ENCODE measurements around the gene AKT1.

DNA sequence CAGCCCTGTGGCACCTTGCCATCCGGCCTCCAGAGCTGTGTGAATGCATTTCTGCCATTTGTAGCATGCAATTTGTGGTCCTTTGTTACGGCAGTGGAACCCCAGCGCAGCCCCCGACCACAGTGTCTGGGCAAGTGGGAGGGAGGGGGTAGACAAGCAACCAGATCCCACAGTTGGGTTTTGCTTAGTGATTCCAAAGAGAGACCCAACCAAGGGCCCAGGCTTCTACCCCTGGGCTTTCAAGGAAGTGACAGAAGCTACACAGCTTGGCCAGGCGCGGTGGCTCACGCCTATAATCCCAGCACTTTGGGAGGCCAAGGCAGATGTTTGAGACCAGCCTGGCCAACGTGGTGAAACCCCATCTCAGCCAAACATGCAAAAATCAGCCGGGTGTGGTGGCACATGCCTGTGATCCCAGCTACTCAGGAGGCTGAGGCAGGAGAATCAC, 23.2 kb upstream of the AKT1 start:
- TF ChIP-seq, protein P1, sequence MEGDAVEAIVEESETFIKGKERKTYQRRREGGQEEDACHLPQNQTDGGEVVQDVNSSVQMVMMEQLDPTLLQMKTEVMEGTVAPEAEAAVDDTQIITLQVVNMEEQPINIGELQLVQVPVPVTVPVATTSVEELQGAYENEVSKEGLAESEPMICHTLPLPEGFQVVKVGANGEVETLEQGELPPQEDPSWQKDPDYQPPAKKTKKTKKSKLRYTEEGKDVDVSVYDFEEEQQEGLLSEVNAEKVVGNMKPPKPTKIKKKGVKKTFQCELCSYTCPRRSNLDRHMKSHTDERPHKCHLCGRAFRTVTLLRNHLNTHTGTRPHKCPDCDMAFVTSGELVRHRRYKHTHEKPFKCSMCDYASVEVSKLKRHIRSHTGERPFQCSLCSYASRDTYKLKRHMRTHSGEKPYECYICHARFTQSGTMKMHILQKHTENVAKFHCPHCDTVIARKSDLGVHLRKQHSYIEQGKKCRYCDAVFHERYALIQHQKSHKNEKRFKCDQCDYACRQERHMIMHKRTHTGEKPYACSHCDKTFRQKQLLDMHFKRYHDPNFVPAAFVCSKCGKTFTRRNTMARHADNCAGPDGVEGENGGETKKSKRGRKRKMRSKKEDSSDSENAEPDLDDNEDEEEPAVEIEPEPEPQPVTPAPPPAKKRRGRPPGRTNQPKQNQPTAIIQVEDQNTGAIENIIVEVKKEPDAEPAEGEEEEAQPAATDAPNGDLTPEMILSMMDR (IDR thresholded peaks at IDR 0.05; ENCODE audit: low read length), result no peak
- no peak for TF ChIP-seq EZH2phosphoT487 (IDR thresholded peaks at IDR 0.05; ENCODE audit: low read length)
